A172 (cell line): ENCODE measurements around the gene KRTAP13-1. TPM values are rescaled to one million over a fixed set of nuclear protein-coding genes. Genes with fewer than 3 reads are reported as not detected.

ENCODE experiments used
- total RNA-seq: library from RNA; depleted of rRNA; stranded (reverse); fragments of >200 nt; shearing (Covaris generic); gene quantifications from 2 replicates; pipeline ENCODE4 v1.2.3, GENCODE V29; 2014; rRNA removed

Gene KRTAP13-1
- total RNA-seq, 1 experiment from 2014 or later = not detected

Other genes with a start within 250 kb of the KRTAP13-1 start
- not detected in 2 replicates for gene CLDN17, start 229.2 kb upstream of the KRTAP13-1 start, total RNA-seq
- gene CLDN8, start 179.9 kb upstream of the KRTAP13-1 start, total RNA-seq = not detected in 2 replicates
- gene KRTAP24-1, start 113.1 kb upstream of the KRTAP13-1 start, total RNA-seq = not detected in 2 replicates
- gene KRTAP25-1, start 106.5 kb upstream of the KRTAP13-1 start, total RNA-seq = not detected in 2 replicates
- not detected in 2 replicates for gene KRTAP26-1, start 75.7 kb upstream of the KRTAP13-1 start, total RNA-seq
- not detected in 2 replicates for gene KRTAP27-1, start 58.3 kb upstream of the KRTAP13-1 start, total RNA-seq
- not detected in 2 replicates for gene KRTAP23-1, start 47.4 kb upstream of the KRTAP13-1 start, total RNA-seq
- gene KRTAP13-2, start 23.8 kb upstream of the KRTAP13-1 start, total RNA-seq = not detected in 2 replicates
- gene KRTAP13-3, start 29.9 kb downstream of the KRTAP13-1 start, total RNA-seq = not detected in 2 replicates
- gene KRTAP13-4, start 34.2 kb downstream of the KRTAP13-1 start, total RNA-seq = not detected in 2 replicates
- gene KRTAP15-1, start 44.2 kb downstream of the KRTAP13-1 start, total RNA-seq = not detected in 2 replicates
- not detected in 2 replicates for gene KRTAP19-1, start 84.3 kb downstream of the KRTAP13-1 start, total RNA-seq
- gene KRTAP19-2, start 91.4 kb downstream of the KRTAP13-1 start, total RNA-seq = not detected in 2 replicates
- not detected in 2 replicates for gene KRTAP19-3, start 96.0 kb downstream of the KRTAP13-1 start, total RNA-seq
- not detected in 2 replicates for gene KRTAP19-4, start 101.1 kb downstream of the KRTAP13-1 start, total RNA-seq
- not detected in 2 replicates for gene KRTAP19-5, start 106.1 kb downstream of the KRTAP13-1 start, total RNA-seq
- gene KRTAP19-6, start 145.8 kb downstream of the KRTAP13-1 start, total RNA-seq = not detected in 2 replicates
- not detected in 2 replicates for gene KRTAP19-7, start 165.3 kb downstream of the KRTAP13-1 start, total RNA-seq
- not detected in 2 replicates for gene KRTAP22-2, start 194.4 kb downstream of the KRTAP13-1 start, total RNA-seq
- not detected in 2 replicates for gene KRTAP6-3, start 196.4 kb downstream of the KRTAP13-1 start, total RNA-seq
- not detected in 2 replicates for gene KRTAP6-2, start 202.9 kb downstream of the KRTAP13-1 start, total RNA-seq
- gene KRTAP22-1, start 205.1 kb downstream of the KRTAP13-1 start, total RNA-seq = not detected in 2 replicates
- not detected in 2 replicates for gene KRTAP6-1, start 217.9 kb downstream of the KRTAP13-1 start, total RNA-seq
- gene KRTAP20-1, start 220.4 kb downstream of the KRTAP13-1 start, total RNA-seq = not detected in 2 replicates
- gene KRTAP20-4, start 224.6 kb downstream of the KRTAP13-1 start, total RNA-seq = not detected in 2 replicates
- gene KRTAP20-2, start 239.2 kb downstream of the KRTAP13-1 start, total RNA-seq = not detected in 2 replicates
- not detected in 2 replicates for gene KRTAP20-3, start 246.8 kb downstream of the KRTAP13-1 start, total RNA-seq